NT2/D1 (cell line): ENCODE data around the gene ZBTB3.
A peak's percentile ranks its signal among the peaks of the same experiment; 100 is the strongest.

Source experiments
- DNase-seq: peaks from one replicate; pipeline ENCODE4 v3.0.0-alpha.2; 2011; ENCODE audit warnings: low read depth, low spot score
- H3K27me3 ChIP-seq: 2 replicates; pipeline ENCODE4 v1.6.0; 2011; ENCODE audit warnings: mild to moderate bottlenecking; ENCODE audit not compliant: insufficient read length, insufficient read depth
- H3K36me3 ChIP-seq: 2 replicates; pipeline ENCODE4 v1.6.1; 2011; ENCODE audit warnings: mild to moderate bottlenecking, low read length, mixed read lengths; ENCODE audit not compliant: insufficient read depth, insufficient read length
- H3K4me1 ChIP-seq: 2 replicates; pipeline ENCODE4 v1.5.1; 2011; ENCODE audit not compliant: insufficient read depth, insufficient read length
- H3K4me3 ChIP-seq: 2 replicates; pipeline ENCODE4 v1.5.1; 2011; ENCODE audit warnings: low read depth; ENCODE audit not compliant: insufficient read length
- H3K9ac ChIP-seq: 2 replicates; pipeline ENCODE4 v1.6.0; 2011; ENCODE audit warnings: low read depth; ENCODE audit not compliant: insufficient read length
- H3K9me3 ChIP-seq: 2 replicates; pipeline ENCODE4 v1.5.1; 2011; ENCODE audit warnings: mild to moderate bottlenecking, low read length; ENCODE audit not compliant: insufficient read depth
- SUZ12 ChIP-seq: IDR thresholded peaks from 2 replicates; pipeline ENCODE4 v1.6.1; 2011; ENCODE audit not compliant: insufficient read length, insufficient read depth; ENCODE audit errors: extremely low read depth
- YY1 ChIP-seq: IDR thresholded peaks from 2 replicates; pipeline ENCODE4 v1.6.1; 2011; ENCODE audit not compliant: insufficient read length, insufficient read depth
- ZNF274 ChIP-seq: IDR thresholded peaks from 2 replicates; pipeline ENCODE4 v1.6.1; 2011; ENCODE audit warnings: mild to moderate bottlenecking, low read depth, low read length

ZBTB3 gene

DNA sequence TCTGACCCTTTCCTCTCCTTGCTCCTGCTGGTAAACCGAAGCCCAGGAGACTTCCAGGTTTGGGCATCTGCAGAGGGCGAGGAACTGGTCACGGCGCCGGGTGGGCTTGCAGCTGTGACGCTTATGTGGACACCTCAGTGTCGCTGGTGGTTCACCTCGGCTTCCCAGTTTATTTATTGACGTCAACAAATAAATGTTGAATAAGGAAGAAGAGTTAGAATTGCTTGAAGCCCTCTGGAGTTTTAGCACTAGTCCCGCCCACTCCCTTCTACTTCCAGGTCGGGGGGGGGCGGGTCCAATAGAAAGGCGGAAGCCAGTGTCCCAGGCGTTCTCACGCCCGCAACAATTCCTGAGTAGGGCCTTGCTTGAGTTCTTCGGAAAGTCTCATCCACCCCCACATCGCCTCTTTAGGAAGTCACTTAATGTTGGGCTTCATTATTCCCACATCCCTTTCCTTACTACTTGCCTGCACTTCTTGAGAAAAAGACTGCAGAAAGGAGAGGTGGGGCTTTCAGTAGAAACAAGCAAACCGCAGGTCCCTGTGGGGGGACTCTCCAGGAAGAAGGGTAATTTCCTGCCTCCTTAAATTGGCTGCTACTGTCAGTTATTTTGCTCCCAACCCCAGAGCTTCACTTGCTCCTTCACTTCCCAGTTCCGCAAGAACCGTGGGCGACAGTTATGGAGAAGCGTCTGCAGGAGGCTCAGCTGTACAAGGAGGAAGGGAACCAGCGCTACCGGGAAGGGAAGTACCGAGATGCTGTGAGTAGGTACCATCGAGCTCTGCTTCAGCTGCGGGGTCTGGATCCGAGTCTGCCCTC is 25.6 kb downstream of the ZBTB3 start, which contains the start of gene TTC9C:
Gene TTC9C, plus strand, starts transcription at position 316 of the 818 bp plus-strand sequence. Its CDS starts 363 bp downstream, at position 679.
- TF ChIP-seq YY1 (no peak), SUZ12 (no peak), ZNF274 (no peak)
- no peaks in the 10 kb centered on the region for H3K27me3 ChIP-seq
- peak within 1 kb of the TSS; percentile 98 for H3K4me3 ChIP-seq
- peak within 1 kb of the TSS; percentile 97 for H3K9ac ChIP-seq
- peaks cover 49% of the 10 kb centered on the region for H3K36me3 ChIP-seq
- no peaks in the 10 kb centered on the region for H3K9me3 ChIP-seq
- H3K4me1 ChIP-seq, result no peaks in the 10 kb centered on the region
- DNase-seq, result no peak

DNA sequence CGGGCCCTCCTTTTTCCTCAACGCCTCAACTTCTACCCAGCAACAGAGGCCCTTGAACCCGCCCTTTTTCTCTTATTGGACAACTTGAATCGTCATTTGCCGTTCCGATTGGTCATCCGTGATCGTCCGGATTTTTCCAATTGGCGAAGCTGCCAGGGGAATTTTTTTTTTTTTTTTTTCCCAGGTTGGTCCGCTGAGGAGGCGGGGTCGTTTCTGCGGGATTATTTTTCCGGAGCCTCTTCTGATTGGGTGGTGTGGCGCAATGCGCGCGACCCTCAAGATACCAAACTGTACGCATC is 26.1 kb downstream of the ZBTB3 start:
- Histone ChIP-seq H3K27me3 (no peaks in the 10 kb centered on the region), H3K4me3 (peak overlapping the region; percentile 98), H3K36me3 (peaks cover 49% of the 10 kb centered on the region), H3K9me3 (no peaks in the 10 kb centered on the region), H3K9ac (peak overlapping the region; percentile 97), H3K4me1 (no peaks in the 10 kb centered on the region)
- TF ChIP-seq ZNF274, result no peak
- no peak for TF ChIP-seq SUZ12
- TF ChIP-seq YY1, result no peak
- peak; percentile 95 for DNase-seq

DNA sequence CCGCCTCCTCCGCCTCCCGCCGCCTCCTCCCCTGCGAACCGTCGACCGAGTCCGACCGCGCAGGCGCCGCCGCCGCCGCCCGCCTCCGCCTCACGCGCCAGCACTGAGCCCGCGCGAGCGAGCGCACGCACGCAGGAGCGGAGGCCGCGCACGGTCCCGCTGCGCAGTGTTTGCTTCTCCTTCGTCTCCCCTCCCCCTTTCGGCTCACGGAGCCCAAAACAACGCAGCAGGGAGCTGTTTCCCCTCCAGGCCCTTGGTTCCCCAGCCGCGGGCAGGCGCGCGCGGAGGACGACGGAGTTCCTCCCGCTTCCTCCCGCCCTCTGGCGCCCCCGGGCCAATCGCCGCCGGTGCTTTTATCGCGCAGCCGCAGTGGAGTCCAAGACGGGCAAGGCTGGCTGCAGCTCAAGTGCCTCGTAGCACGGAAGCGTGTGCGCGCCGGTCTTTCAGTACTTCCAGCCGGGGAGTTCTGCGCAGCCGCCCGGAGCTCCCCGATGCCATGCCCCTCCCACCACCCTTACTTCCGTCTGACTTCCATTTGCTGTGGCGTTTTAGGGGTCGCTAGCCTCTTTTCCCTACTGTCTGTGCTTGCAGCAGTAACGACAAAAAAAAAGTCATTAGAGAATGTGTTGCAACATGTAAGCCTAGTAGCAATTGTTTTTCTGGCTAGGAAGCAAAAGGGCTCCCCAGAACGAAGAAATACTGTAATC is 26.6 kb downstream of the ZBTB3 start, which contains the start of gene HNRNPUL2:
Gene HNRNPUL2, minus strand, starts transcription at position 293 of the 707 bp plus-strand sequence. CDS start 301 bp downstream, outside the sequence.
- H3K36me3 ChIP-seq, result peaks cover 54% of the 10 kb centered on the region
- DNase-seq, result peak; percentile 97
- peak within 1 kb of the TSS; percentile 98 for H3K4me3 ChIP-seq
- TF ChIP-seq YY1 (no peak), SUZ12 (no peak)
- H3K4me1 ChIP-seq, result no peaks in the 10 kb centered on the region
- no peaks in the 10 kb centered on the region for H3K27me3 ChIP-seq
- peak within 1 kb of the TSS; percentile 97 for H3K9ac ChIP-seq
- no peaks in the 10 kb centered on the region for H3K9me3 ChIP-seq

DNA sequence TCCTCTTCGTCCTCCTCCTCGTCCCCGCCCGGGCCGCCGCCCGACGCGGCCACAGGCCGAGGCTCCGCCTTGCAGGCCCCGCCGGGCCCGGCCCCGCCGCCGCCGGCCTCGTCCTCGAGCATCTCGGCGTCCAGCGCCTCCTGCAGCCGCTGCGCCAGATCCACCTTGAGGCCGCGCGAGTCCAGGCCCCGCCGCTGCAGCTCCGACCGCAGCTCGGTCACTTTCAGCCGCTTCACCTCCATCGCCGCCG is 27.1 kb downstream of the ZBTB3 start:
- Histone ChIP-seq H3K36me3 (peaks cover 59% of the 10 kb centered on the region), H3K27me3 (no peaks in the 10 kb centered on the region), H3K9ac (peak overlapping the region; percentile 97), H3K4me3 (peak overlapping the region; percentile 98), H3K9me3 (no peaks in the 10 kb centered on the region), H3K4me1 (peaks cover 2% of the 10 kb centered on the region)
- no peak for DNase-seq
- TF ChIP-seq SUZ12, result no peak
- TF ChIP-seq ZNF274, result no peak
- TF ChIP-seq YY1, result no peak

DNA sequence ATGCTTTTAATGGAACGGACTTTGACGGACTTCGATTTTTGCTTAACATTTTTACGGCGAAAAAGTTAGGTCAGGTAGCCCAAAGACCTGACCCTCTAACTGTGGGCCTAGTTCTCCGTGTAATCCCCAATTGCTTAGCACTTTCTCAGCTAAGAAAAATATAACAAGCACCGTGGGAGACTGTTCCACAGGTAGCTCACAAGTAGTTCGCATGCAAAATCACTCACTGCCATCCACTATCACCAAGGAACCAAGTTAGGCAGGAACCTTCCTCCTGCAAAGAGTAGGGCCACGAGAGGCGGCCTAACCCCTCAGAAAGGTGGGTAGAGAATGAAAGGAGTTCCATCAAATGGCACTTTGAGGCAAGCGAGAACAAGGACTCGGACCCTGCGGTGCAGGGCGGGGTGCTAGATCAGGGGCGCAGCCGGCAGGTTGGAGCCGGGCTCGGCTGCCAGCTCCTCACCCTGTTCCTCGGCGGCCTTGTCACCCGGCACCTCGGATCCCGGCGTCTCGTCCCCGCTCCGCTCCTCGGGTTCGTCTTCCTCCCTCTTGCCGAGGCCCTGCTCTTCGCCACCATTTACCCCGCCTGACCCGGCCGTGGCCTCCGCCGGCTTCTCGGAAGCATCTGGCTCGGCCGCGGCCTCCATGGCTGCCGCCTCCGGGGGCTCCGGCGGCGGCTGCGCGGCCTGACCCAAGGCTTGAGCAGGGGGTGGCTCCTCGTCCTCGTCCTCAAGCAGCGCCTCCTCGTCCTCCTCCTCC is 27.6 kb downstream of the ZBTB3 start:
- no peak for TF ChIP-seq SUZ12
- no peak for TF ChIP-seq YY1
- no peak for TF ChIP-seq ZNF274
- H3K9me3 ChIP-seq, result no peaks in the 10 kb centered on the region
- H3K4me1 ChIP-seq, result peaks cover 2% of the 10 kb centered on the region
- no peaks in the 10 kb centered on the region for H3K27me3 ChIP-seq
- H3K9ac ChIP-seq, result peak overlapping the region; percentile 97
- peaks cover 62% of the 10 kb centered on the region for H3K36me3 ChIP-seq
- peak overlapping the region; percentile 98 for H3K4me3 ChIP-seq
- no peak for DNase-seq

DNA sequence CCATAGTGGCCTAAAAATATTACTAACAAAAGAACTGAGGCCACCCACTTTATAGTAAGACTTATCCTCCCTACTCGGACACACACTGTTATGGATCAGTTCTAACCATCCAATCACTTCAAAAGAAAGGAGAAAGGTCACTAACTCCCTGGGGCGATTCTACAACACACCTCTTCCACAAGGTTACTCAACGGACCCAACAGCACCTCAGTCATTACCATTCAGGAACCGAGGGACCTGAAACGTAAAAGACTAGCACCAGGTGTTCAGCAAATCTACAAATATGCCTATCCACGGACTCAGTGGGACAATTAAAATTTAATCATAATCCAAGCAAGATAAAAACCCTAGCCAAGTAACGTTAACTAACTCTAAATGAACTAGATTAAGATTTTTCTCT is 28.3 kb downstream of the ZBTB3 start:
- TF ChIP-seq SUZ12 (no peak), ZNF274 (no peak), YY1 (no peak)
- H3K4me3 ChIP-seq, result peak overlapping the region; percentile 98
- H3K4me1 ChIP-seq, result peaks cover 2% of the 10 kb centered on the region
- DNase-seq, result no peak
- peak overlapping the region; percentile 97 for H3K9ac ChIP-seq
- H3K27me3 ChIP-seq, result no peaks in the 10 kb centered on the region
- H3K9me3 ChIP-seq, result no peaks in the 10 kb centered on the region
- H3K36me3 ChIP-seq, result peaks cover 64% of the 10 kb centered on the region

DNA sequence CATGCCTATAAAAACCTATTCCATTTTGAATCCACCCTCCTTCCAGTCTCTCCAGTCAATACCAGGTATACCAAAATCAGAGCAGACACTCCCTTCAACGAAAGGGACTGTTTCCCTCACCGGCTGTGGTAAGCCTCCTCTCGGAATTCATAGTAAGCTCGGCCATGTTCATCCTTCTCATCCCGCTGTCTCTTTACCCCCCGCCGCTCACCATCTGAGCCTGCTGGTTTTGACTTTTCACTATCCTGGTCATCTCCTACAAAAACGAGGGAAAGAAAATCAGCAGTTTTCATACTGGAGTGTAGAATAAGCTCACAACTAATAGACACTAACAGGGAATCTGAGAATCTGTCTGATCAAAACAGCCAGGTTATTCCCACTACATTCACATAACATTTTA is 29.8 kb downstream of the ZBTB3 start:
- TF ChIP-seq SUZ12 (no peak), YY1 (no peak), ZNF274 (no peak)
- H3K4me1 ChIP-seq, result peaks cover 2% of the 10 kb centered on the region
- no peaks in the 10 kb centered on the region for H3K27me3 ChIP-seq
- peaks cover 70% of the 10 kb centered on the region for H3K36me3 ChIP-seq
- H3K9ac ChIP-seq, result no peak overlapping the region
- DNase-seq, result no peak
- no peaks in the 10 kb centered on the region for H3K9me3 ChIP-seq
- no peak overlapping the region for H3K4me3 ChIP-seq
